B cell (primary cell): ENCODE measurements around the gene SLC26A1. TPM values are rescaled to one million over a fixed set of nuclear protein-coding genes. Genes with fewer than 3 reads are reported as not detected.

Experiments
- ATAC-seq: fragments of 200-7000 bp; cut with Tn5 transposase; one replicate; pipeline ENCODE4 v1.10.0; 2021; ENCODE audit warnings: low read depth, mild to moderate bottlenecking, moderate number of reproducible peaks, moderate library complexity
- CTCF ChIA-PET: fragments of 350-600 bp; sonication (Branson Sonifier 250); formaldehyde crosslinking; loops from one replicate; lab custom pipeline; 2021; ENCODE audit warnings: antibody characterized with exemption, inconsistent platforms; lab: Charles Lee
- POLR2A ChIA-PET: fragments of 350-600 bp; sonication (Branson Sonifier 250); formaldehyde crosslinking; loops from one replicate; lab custom pipeline; 2021; ENCODE audit warnings: antibody characterized with exemption; lab: Charles Lee
- DNase-seq: peaks from one replicate; pipeline ENCODE4 v3.0.0; 2013
- H2AFZ ChIP-seq: 2 replicates; pipeline ENCODE4 v1.6.1; 2012; ENCODE audit warnings: mild to moderate bottlenecking, low read depth, low read length; ENCODE audit not compliant: insufficient read depth, poor library complexity, severe bottlenecking
- H3K27ac ChIP-seq, 2 donors: 1 replicate in 1 of 2; 2 replicates in 1 of 2; pipeline ENCODE4 v1.5.1; 2012 to 2013; ENCODE audit warnings: low read length in 2 of 2, mild to moderate bottlenecking in 2 of 2, moderate library complexity in 1 of 2
- H3K27me3 ChIP-seq, 4 experiments: fragments of 200-600 bp in 1 of 4; sonication (generic) in 1 of 4; replicated peaks in 1 of 4; 1 replicate in 2 of 4; 2 replicates in 2 of 4; pipeline versions ENCODE4 v1.6.1 to v1.7.0; 2013 to 2016; ENCODE audit warnings: low read length in 3 of 4, mild to moderate bottlenecking in 2 of 4, mixed read lengths in 1 of 4, moderate library complexity in 1 of 4; ENCODE audit not compliant: insufficient read depth in 4 of 4, control insufficient read depth in 3 of 4; ENCODE audit errors: control extremely low read depth in 1 of 4
- H3K36me3 ChIP-seq, 2 experiments: replicated peaks in 1 of 2; 1 replicate in 1 of 2; 2 replicates in 1 of 2; pipeline versions ENCODE4 v1.6.1 to v1.7.1; 2013; ENCODE audit warnings: low read length in 1 of 2; ENCODE audit not compliant: insufficient read depth in 2 of 2, control insufficient read depth in 1 of 2; ENCODE audit errors: control extremely low read depth in 1 of 2, extremely low read depth in 1 of 2
- H3K4me1 ChIP-seq, 2 donors: fragments of 200-600 bp in 1 of 2; sonication (generic) in 1 of 2; 1 replicate in 1 of 2; 2 replicates in 1 of 2; pipeline versions ENCODE4 v1.5.1 to v1.6.1; 2013 to 2017; ENCODE audit warnings: low read length in 2 of 2; ENCODE audit not compliant: control insufficient read depth in 2 of 2, insufficient read depth in 2 of 2
- H3K4me2 ChIP-seq: replicated peaks from 2 replicates; pipeline ENCODE3; 2012; ENCODE audit warnings: mild to moderate bottlenecking, low read depth, low read length; ENCODE audit not compliant: poor library complexity, severe bottlenecking
- H3K4me3 ChIP-seq, 5 experiments: fragments of 200-600 bp in 1 of 5; sonication (generic) in 1 of 5; 1 replicate in 3 of 5; 2 replicates in 2 of 5; pipeline versions ENCODE4 v1.5.1 to v1.7.0; 2011 to 2016; ENCODE audit warnings: low read length in 4 of 5, mild to moderate bottlenecking in 4 of 5, low read depth in 2 of 5, control low read depth in 1 of 5, moderate library complexity in 1 of 5; ENCODE audit not compliant: insufficient read depth in 1 of 5; ENCODE audit errors: control extremely low read depth in 1 of 5, extremely low read depth in 1 of 5
- H3K79me2 ChIP-seq: fragments of 200-600 bp; sonication (generic); one replicate; pipeline ENCODE4 v1.6.0; 2016; ENCODE audit warnings: low read length; ENCODE audit not compliant: control insufficient read depth, insufficient read depth
- H3K9ac ChIP-seq: fragments of 200-600 bp; sonication (generic); 2 replicates; pipeline ENCODE4 v1.6.1; 2017; ENCODE audit warnings: mild to moderate bottlenecking, low read length, moderate library complexity
- H3K9me3 ChIP-seq, 3 donors: one replicate each; pipeline versions ENCODE4 v1.6.1 to v1.7.1; 2013; ENCODE audit warnings: low read length in 2 of 3; ENCODE audit not compliant: control insufficient read depth in 2 of 3, insufficient read depth in 1 of 3; ENCODE audit errors: control extremely low read depth in 1 of 3
- H4K20me1 ChIP-seq: 2 replicates; pipeline ENCODE4 v1.6.0; 2012; ENCODE audit warnings: mild to moderate bottlenecking, low read length; ENCODE audit not compliant: insufficient read depth, control insufficient read depth, poor library complexity, severe bottlenecking
- H3K27ac Mint-ChIP-seq: one replicate; pipeline ENCODE4 v1.8.0; 2021; ENCODE audit warnings: mixed read lengths
- H3K27me3 Mint-ChIP-seq: one replicate; pipeline ENCODE4 v1.8.0; 2021; ENCODE audit warnings: mixed read lengths
- H3K4me1 Mint-ChIP-seq: one replicate; pipeline ENCODE4 v1.8.0; 2021; ENCODE audit warnings: mixed read lengths
- H3K4me3 Mint-ChIP-seq: one replicate; pipeline ENCODE4 v1.8.0; 2021; ENCODE audit warnings: mixed read lengths
- H3K9me3 Mint-ChIP-seq: one replicate; pipeline ENCODE4 v1.8.0; 2022; ENCODE audit warnings: mixed read lengths; ENCODE audit not compliant: insufficient read depth
- EZH2 ChIP-seq: IDR thresholded peaks from 2 replicates; pipeline ENCODE4 v1.6.1; 2012; ENCODE audit warnings: borderline replicate concordance, low read depth, mild to moderate bottlenecking, moderate library complexity, low read length; ENCODE audit not compliant: insufficient read depth, poor library complexity, severe bottlenecking
- WGBS: methylation state at CpG from one replicate; pipeline ENCODE4 v1.1.5; 2013; ENCODE audit warnings: missing lambda C conversion rate; ENCODE audit not compliant: insufficient coverage; 5-methylcytosine and 5-hydroxymethylcytosine counted together
- intact Hi-C: fragments of 100-400 bp; cut with micrococcal nuclease; formaldehyde crosslinking; loops from one replicate; pipeline ENCODE4 v1.10.0; 2022
- polyA plus RNA-seq: library from polyadenylated mRNA; depleted of rRNA; stranded (reverse); fragments of >200 nt; gene quantifications from 2 replicates; pipeline ENCODE4 v1.2.3, GENCODE V29; 2012
- total RNA-seq, 2 donors: library from RNA; stranded (reverse); fragments of 120-200 nt in 1 of 2; gene quantifications; 1 replicate in 1 of 2; 2 replicates in 1 of 2; pipeline versions ENCODE4 v1.2.3 to v1.2.4, GENCODE V29; 2013 to 2022
- TF ChIP-seq, protein P1 (sequence below): fragments of 200-600 bp; IDR thresholded peaks from one replicate; pipeline ENCODE4 v1.8.0; 2022; ENCODE audit warnings: antibody characterized with exemption, mild to moderate bottlenecking

The SLC26A1 gene
- total and polyA plus RNA-seq, 2 donors (not counting 1 experiment from before 2014, with no cell fraction given): 0.03 to 1.1 TPM

DNA sequence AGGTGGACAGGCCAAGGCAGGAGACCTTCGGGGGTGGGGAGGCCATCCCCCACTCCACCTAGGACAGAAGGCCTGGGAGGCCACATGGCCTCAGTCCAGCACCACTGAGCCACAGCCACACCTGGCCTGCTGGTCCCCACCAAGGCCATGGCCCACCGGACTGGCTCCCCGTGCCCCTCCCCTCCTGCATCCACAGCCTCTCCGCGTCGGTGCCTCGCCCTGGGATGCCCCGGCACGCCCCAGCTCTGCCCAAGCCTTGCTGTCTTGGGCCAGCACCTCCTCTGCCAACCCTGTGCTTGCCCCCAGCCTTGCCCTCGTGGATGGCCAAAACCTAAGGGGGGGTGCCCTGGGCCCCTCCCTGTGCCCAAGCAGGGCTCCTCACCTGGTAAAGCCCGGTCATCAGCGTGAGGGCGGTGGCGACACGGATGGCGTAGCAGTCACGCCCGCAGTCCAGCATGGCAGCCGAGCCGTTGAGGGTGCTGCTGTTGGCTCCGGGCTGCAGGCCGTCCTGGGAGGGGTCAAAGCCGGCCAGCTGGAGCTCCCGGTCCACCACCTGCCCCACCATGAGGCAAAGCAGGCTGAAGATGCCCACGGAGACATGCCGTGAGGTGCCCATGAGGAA is 2.3 kb downstream of the SLC26A1 start:
- Mint-ChIP-seq H3K4me1 (peaks cover 16% of the 10 kb centered on the region), H3K9me3 (no peaks in the 10 kb centered on the region), H3K4me3 (no peak overlapping the region), H3K27ac (no peak overlapping the region), H3K27me3 (no peaks in the 10 kb centered on the region)
- Histone ChIP-seq H3K4me1 (peaks cover 14 to 17% of the 10 kb centered on the region in 2 donors), H3K27ac (no peak overlapping the region), H3K4me2 (no peak overlapping the region), H2AFZ (no peak overlapping the region), H3K79me2 (peaks cover 8% of the 10 kb centered on the region), H3K36me3 (no peaks in the 10 kb centered on the region), H3K27me3 (no peaks in the 10 kb centered on the region), H3K9ac (no peak overlapping the region), H4K20me1 (peaks cover 14% of the 10 kb centered on the region), H3K4me3 (no peak overlapping the region), H3K9me3 (no peaks in the 10 kb centered on the region)
- no peak for DNase-seq
- ChIA-PET CTCF (interaction anchor here (6.7 kb wide), 1 partner anchor 249 kb away, joined by 90 read pairs; no protein-coding TSS in a partner anchor), POLR2A (no interaction called here)
- no peak for TF ChIP-seq EZH2
- TF ChIP-seq, protein P1, sequence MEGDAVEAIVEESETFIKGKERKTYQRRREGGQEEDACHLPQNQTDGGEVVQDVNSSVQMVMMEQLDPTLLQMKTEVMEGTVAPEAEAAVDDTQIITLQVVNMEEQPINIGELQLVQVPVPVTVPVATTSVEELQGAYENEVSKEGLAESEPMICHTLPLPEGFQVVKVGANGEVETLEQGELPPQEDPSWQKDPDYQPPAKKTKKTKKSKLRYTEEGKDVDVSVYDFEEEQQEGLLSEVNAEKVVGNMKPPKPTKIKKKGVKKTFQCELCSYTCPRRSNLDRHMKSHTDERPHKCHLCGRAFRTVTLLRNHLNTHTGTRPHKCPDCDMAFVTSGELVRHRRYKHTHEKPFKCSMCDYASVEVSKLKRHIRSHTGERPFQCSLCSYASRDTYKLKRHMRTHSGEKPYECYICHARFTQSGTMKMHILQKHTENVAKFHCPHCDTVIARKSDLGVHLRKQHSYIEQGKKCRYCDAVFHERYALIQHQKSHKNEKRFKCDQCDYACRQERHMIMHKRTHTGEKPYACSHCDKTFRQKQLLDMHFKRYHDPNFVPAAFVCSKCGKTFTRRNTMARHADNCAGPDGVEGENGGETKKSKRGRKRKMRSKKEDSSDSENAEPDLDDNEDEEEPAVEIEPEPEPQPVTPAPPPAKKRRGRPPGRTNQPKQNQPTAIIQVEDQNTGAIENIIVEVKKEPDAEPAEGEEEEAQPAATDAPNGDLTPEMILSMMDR: no peak
- no peak for ATAC-seq
- 96% methylated on average over 26 of the region's 26 CpGs for WGBS
- intact Hi-C loops: no loop called here

DNA sequence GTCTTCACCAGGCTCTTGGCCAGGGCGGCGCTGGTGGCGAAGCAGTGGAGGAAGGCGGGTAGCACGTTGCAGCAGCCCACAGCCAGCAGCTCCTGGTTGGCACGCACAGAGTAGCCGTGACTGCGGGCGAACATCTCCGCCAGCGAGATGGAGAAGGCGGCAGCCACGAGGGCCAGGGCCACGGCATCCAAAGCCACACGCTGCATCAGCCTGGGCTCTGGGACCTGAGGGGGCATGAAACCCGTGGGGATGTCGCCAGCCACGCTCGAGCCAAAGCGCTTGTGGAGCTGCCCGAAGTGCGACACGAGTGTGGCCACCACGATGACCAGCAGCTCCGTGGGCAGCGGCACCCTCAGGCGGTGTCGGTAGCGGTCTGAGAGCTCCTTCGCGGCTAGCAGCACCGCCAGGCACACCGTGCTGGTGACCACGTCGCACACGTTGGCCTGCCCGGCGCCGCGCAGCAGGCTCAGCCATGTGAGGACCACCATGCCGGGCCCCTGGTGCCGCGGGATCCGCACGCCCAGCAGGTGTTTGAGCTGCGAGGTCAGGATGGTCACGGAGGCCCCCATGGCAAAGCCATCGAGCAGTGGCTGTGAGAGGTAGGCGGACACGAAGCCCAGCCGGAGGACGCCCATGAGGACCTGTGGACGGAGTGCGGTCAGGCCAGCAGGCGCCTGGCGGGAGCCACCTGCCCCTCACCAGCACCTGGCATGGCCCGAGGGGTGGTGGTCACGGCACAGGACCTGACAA is 3.3 kb downstream of the SLC26A1 start:
- CTCF ChIA-PET: interaction anchor here (6.7 kb wide), 1 partner anchor 248 kb away, joined by 90 read pairs; no protein-coding TSS in a partner anchor
- no peak for DNase-seq
- H3K4me1 Mint-ChIP-seq: peaks cover 23% of the 10 kb centered on the region

More for the DNA sequence above, 3.3 kb downstream of the SLC26A1 start:
- Histone ChIP-seq H2AFZ (no peak overlapping the region), H3K4me3 (no peak overlapping the region), H4K20me1 (peaks cover 14% of the 10 kb centered on the region), H3K9ac (no peak overlapping the region), H3K79me2 (peaks cover 10% of the 10 kb centered on the region), H3K4me1 (peaks cover 22 to 24% of the 10 kb centered on the region in 2 donors), H3K27me3 (no peaks in the 10 kb centered on the region), H3K4me2 (no peak overlapping the region), H3K36me3 (no peaks in the 10 kb centered on the region), H3K9me3 (no peaks in the 10 kb centered on the region), H3K27ac (no peak overlapping the region)
- 97% methylated on average over 58 of the region's 58 CpGs for WGBS
- Mint-ChIP-seq H3K27me3 (no peaks in the 10 kb centered on the region), H3K27ac (no peak overlapping the region), H3K4me3 (no peak overlapping the region), H3K9me3 (no peaks in the 10 kb centered on the region)
- no peak for ATAC-seq
- intact Hi-C loops: loop anchor here (5.0 to 10.0 kb wide), 2 partner anchors 93 to 745 kb away; no protein-coding TSS in a partner anchor
- POLR2A ChIA-PET: no interaction called here
- no peak for TF ChIP-seq EZH2
- TF ChIP-seq, protein P1: no peak
